HG02943 (cell line): Measurements from ENCODE around the gene PRR23E.

Source experiments
- ATAC-seq: cut with Tn5 transposase; IDR thresholded peaks from one replicate; pipeline ENCODE4 v1.9.1; 2021; ENCODE audit warnings: mild to moderate bottlenecking, low read depth, moderate library complexity; ENCODE audit not compliant: unreplicated experiment

PRR23E gene

GRCh38 chr3:127206611-127207516, 13.9 kb downstream of the PRR23E start:
- no peak for ATAC-seq

GRCh38 chr3:127207727-127208482, 15.0 kb downstream of the PRR23E start:
- ATAC-seq: no peak

GRCh38 chr3:127208483-127209100, 15.7 kb downstream of the PRR23E start:
- no peak for ATAC-seq

GRCh38 chr3:127209155-127209839, 16.4 kb downstream of the PRR23E start:
- no peak for ATAC-seq

- no peak for ATAC-seq
These were observed 17.1 kb downstream of the PRR23E start for GRCh38 chr3:127209840-127210653.

GRCh38 chr3:127210654-127210943, 17.7 kb downstream of the PRR23E start:
- no peak for ATAC-seq

- no peak for ATAC-seq
These were observed 18.5 kb downstream of the PRR23E start for GRCh38 chr3:127211118-127212060.

- ATAC-seq: no peak
These were observed 19.3 kb downstream of the PRR23E start for GRCh38 chr3:127212231-127212630.

- no peak for ATAC-seq
These were observed 19.8 kb downstream of the PRR23E start for GRCh38 chr3:127212711-127213110.

- no peak for ATAC-seq
These were observed 20.5 kb downstream of the PRR23E start for GRCh38 chr3:127213381-127213918.

GRCh38 chr3:127214975-127215374, 22.0 kb downstream of the PRR23E start:
- no peak for ATAC-seq

- no peak for ATAC-seq
These were observed 22.9 kb downstream of the PRR23E start for GRCh38 chr3:127215714-127216414.

- no peak for ATAC-seq
These were observed 23.7 kb downstream of the PRR23E start for GRCh38 chr3:127216415-127217261.

- no peak for ATAC-seq
These were observed 24.9 kb downstream of the PRR23E start for GRCh38 chr3:127217596-127218453.

- no peak for ATAC-seq
These were observed 25.6 kb downstream of the PRR23E start for GRCh38 chr3:127218454-127218922.

- ATAC-seq: no peak
These were observed 27.6 kb downstream of the PRR23E start for GRCh38 chr3:127220497-127220896.
